T-helper 2 cell treated with Interferon-gamma antibody and Interleukin-4, amounts not matched to agents 5 μg/mL and 100 μg/mL, for 36 hours (primary cell): ENCODE data around the gene NPNT.

Experiments
- DNase-seq: peaks from one replicate; pipeline ENCODE4 v3.0.0; 2021; ENCODE audit warnings: low spot score
- H3K27ac Mint-ChIP-seq: one replicate; pipeline ENCODE4 v1.8.0; 2021; ENCODE audit warnings: mild to moderate bottlenecking, mixed read lengths
- H3K27me3 Mint-ChIP-seq: one replicate; pipeline ENCODE4 v1.8.0; 2021; ENCODE audit warnings: low read depth, mixed read lengths
- H3K36me3 Mint-ChIP-seq: one replicate; pipeline ENCODE4 v1.8.0; 2021; ENCODE audit warnings: low read depth, mixed read lengths
- H3K4me1 Mint-ChIP-seq: one replicate; pipeline ENCODE4 v1.8.0; 2021; ENCODE audit warnings: low read depth, mixed read lengths
- H3K4me3 Mint-ChIP-seq: one replicate; pipeline ENCODE4 v1.8.0; 2022; ENCODE audit warnings: mild to moderate bottlenecking, moderate library complexity, mixed read lengths
- H3K9me3 Mint-ChIP-seq: one replicate; pipeline ENCODE4 v1.8.0; 2021; ENCODE audit warnings: mixed read lengths

The NPNT gene

DNA sequence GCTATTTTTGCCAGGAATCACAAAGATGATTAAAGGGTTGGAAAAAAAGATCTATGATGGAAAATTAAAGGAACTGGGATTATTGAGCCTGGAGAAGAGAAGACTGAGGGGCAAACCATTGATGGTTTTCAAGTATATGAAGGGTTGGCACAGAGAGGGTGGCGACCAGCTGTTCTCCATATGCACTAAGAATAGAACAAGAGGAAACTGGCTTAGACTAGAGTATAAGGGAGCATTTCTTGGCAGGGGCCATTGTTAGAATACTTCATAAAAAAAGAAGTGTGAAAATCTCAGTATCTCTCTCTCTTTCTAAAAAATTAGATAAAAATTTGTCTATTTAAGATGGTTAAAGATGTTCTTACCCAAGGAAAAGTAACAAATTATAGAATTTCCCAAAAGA lies 75.1 kb downstream of the NPNT start:
- no peaks in the 10 kb centered on the region for H3K27me3 Mint-ChIP-seq
- no peaks in the 10 kb centered on the region for H3K36me3 Mint-ChIP-seq

GRCh38 chr4:105971036-105971435 lies 75.8 kb downstream of the NPNT start:
- Mint-ChIP-seq H3K9me3 (no peaks in the 10 kb centered on the region), H3K27ac (no peak overlapping the region), H3K27me3 (no peaks in the 10 kb centered on the region), H3K4me3 (no peak overlapping the region), H3K4me1 (no peaks in the 10 kb centered on the region), H3K36me3 (no peaks in the 10 kb centered on the region)
- no peak for DNase-seq

More for the DNA sequence above, 75.1 kb downstream of the NPNT start:
- H3K27ac Mint-ChIP-seq, result no peak overlapping the region
- DNase-seq, result no peak
- H3K9me3 Mint-ChIP-seq, result no peaks in the 10 kb centered on the region
- no peak overlapping the region for H3K4me3 Mint-ChIP-seq
- no peaks in the 10 kb centered on the region for H3K4me1 Mint-ChIP-seq

DNA sequence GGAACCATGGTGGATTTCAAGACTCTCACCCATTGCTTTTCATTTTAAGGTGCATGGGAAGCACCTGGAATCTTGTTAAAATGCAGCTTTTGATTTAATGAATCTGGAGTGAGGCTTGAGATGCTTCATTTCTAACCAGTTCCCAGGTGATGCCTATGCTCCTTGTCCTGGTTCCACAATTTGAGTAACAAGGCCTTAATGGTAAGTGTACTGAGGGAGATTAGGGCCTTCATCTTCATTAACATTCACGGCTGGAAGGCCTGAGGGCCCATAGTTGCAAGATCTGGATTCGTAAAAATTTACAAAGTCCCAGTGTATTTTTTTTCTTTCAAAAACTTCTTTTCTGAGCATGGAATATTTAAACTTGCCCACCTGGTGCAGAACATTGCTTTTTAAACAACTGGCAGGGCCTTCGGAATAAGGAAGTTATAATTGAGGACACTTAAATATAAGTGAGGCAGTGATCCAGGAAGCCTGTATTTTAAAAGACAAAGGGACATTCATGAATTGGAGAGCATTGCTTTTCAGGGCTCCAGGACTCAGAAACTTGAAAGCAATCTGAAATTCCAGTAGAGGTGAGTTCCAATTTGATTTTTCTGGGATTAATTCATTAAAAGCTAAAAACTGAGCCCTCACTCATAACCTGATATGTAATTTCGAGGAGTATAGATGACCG lies 77.8 kb downstream of the NPNT start:
- DNase-seq, result no peak
- no peaks in the 10 kb centered on the region for H3K9me3 Mint-ChIP-seq
- H3K4me1 Mint-ChIP-seq, result no peaks in the 10 kb centered on the region
- H3K36me3 Mint-ChIP-seq, result no peaks in the 10 kb centered on the region
- no peak overlapping the region for H3K27ac Mint-ChIP-seq
- no peak overlapping the region for H3K4me3 Mint-ChIP-seq
- no peaks in the 10 kb centered on the region for H3K27me3 Mint-ChIP-seq

- no peaks in the 10 kb centered on the region for H3K27me3 Mint-ChIP-seq
- no peaks in the 10 kb centered on the region for H3K36me3 Mint-ChIP-seq
- no peaks in the 10 kb centered on the region for H3K9me3 Mint-ChIP-seq
- H3K27ac Mint-ChIP-seq, result no peak overlapping the region
- H3K4me3 Mint-ChIP-seq, result no peak overlapping the region
- no peak for DNase-seq
- H3K4me1 Mint-ChIP-seq, result no peaks in the 10 kb centered on the region
These were observed 81.6 kb downstream of the NPNT start for GRCh38 chr4:105976915-105977314.

- Mint-ChIP-seq H3K4me3 (no peak overlapping the region), H3K4me1 (no peaks in the 10 kb centered on the region), H3K27me3 (no peaks in the 10 kb centered on the region), H3K9me3 (no peaks in the 10 kb centered on the region), H3K27ac (no peak overlapping the region), H3K36me3 (no peaks in the 10 kb centered on the region)
- DNase-seq, result no peak
These were observed 83.5 kb downstream of the NPNT start for GRCh38 chr4:105978684-105979296.

GRCh38 chr4:105979506-105979905 lies 84.2 kb downstream of the NPNT start:
- Mint-ChIP-seq H3K36me3 (no peaks in the 10 kb centered on the region), H3K27ac (no peak overlapping the region), H3K4me3 (no peak overlapping the region), H3K4me1 (no peaks in the 10 kb centered on the region), H3K9me3 (no peaks in the 10 kb centered on the region), H3K27me3 (no peaks in the 10 kb centered on the region)
- DNase-seq, result no peak

GRCh38 chr4:105988671-105989070 lies 93.4 kb downstream of the NPNT start:
- no peak overlapping the region for H3K27ac Mint-ChIP-seq
- H3K4me1 Mint-ChIP-seq, result no peaks in the 10 kb centered on the region
- DNase-seq, result no peak
- no peaks in the 10 kb centered on the region for H3K9me3 Mint-ChIP-seq
- no peak overlapping the region for H3K4me3 Mint-ChIP-seq
- H3K27me3 Mint-ChIP-seq, result no peaks in the 10 kb centered on the region
- no peaks in the 10 kb centered on the region for H3K36me3 Mint-ChIP-seq

DNA sequence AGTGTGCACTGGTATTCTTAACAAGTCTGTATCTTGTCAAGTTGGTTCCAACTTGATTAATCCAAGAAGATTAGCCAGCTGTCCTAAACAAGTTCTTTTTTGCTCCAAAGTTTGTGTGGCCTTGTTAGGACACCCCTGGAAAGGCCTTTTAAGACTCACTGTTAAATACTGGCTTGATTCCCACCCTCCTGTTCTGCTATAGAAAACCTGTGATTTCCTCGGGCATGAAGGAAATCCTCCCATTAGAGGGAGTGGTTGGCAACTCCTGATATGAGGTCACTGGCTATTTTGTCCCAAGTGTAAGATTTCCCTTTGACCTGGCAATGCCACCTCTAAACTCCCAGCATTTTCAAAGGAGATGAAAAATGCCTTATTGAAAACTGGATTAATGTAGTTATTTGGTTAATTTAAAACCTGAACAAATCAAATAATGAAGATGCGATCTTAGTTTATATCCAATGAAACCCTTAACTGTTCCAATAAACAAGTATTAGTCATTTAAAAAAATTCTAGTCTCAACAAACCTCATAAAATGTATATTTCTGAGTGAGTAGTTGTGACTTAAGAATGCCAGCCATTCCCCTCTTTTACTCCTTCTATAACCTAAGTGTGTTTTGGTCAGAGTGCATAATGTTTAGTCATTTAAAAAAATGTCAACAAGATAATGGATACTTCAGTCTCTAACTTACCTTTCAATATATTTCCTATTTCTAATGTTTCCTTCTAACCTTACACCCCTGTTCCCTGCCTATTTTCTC lies 94.4 kb downstream of the NPNT start:
- H3K4me1 Mint-ChIP-seq, result no peaks in the 10 kb centered on the region
- no peak overlapping the region for H3K4me3 Mint-ChIP-seq
- no peaks in the 10 kb centered on the region for H3K9me3 Mint-ChIP-seq
- H3K27ac Mint-ChIP-seq, result no peak overlapping the region
- no peaks in the 10 kb centered on the region for H3K36me3 Mint-ChIP-seq
- no peaks in the 10 kb centered on the region for H3K27me3 Mint-ChIP-seq
- DNase-seq, result no peak

DNA sequence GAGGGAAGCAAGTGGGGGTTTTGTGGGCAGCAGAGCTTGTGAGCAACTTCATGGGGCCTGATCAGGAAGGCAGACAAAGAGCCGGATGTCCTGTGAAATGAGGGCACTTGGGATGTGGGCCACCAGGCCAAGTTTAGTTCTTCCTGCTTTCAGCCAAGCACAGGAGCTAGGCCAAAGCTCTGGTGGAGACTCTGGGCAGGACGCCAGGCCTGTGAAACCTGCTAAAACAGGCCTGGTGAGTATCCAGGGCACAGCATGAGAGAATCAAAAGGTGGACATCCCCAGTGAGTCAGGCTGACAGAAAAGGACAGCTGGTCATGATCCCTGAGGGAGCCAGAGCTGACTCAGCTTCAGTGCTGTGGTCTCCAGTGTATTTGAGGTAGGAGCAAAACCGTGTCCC lies 95.7 kb downstream of the NPNT start:
- H3K9me3 Mint-ChIP-seq, result no peaks in the 10 kb centered on the region
- no peak for DNase-seq
- H3K27me3 Mint-ChIP-seq, result no peaks in the 10 kb centered on the region
- H3K27ac Mint-ChIP-seq, result no peak overlapping the region
- H3K4me1 Mint-ChIP-seq, result no peaks in the 10 kb centered on the region
- H3K4me3 Mint-ChIP-seq, result no peak overlapping the region
- H3K36me3 Mint-ChIP-seq, result no peaks in the 10 kb centered on the region

DNA sequence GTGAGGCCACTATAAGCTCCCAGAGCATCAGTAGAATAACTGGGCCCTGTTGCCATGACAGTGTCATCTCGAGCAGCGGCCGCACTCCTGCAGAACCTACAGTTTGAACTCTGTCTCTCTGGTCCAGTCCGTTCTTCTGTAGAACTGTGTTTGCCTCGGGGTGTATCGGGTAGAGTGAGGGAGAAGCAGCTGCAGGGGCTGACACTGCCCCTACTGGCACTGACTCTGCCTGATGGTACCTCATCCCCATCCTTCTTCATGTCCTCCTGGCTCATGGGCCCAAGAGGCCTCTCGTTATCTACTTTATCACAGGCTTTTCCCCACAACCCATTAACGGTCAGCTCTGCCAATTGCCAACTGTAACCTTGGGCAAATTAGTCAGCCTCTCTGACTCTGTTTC lies 96.5 kb downstream of the NPNT start:
- no peak overlapping the region for H3K27ac Mint-ChIP-seq
- no peak overlapping the region for H3K4me3 Mint-ChIP-seq
- H3K4me1 Mint-ChIP-seq, result no peaks in the 10 kb centered on the region
- no peaks in the 10 kb centered on the region for H3K36me3 Mint-ChIP-seq
- H3K9me3 Mint-ChIP-seq, result no peaks in the 10 kb centered on the region
- no peaks in the 10 kb centered on the region for H3K27me3 Mint-ChIP-seq
- no peak for DNase-seq

- no peaks in the 10 kb centered on the region for H3K27me3 Mint-ChIP-seq
- H3K4me1 Mint-ChIP-seq, result no peaks in the 10 kb centered on the region
- no peak overlapping the region for H3K27ac Mint-ChIP-seq
- no peaks in the 10 kb centered on the region for H3K36me3 Mint-ChIP-seq
- DNase-seq, result no peak
- no peak overlapping the region for H3K4me3 Mint-ChIP-seq
- no peaks in the 10 kb centered on the region for H3K9me3 Mint-ChIP-seq
These were observed 97.5 kb downstream of the NPNT start for GRCh38 chr4:105992641-105993305.

GRCh38 chr4:105994061-105994460 lies 98.8 kb downstream of the NPNT start:
- Mint-ChIP-seq H3K27ac (no peak overlapping the region), H3K27me3 (no peaks in the 10 kb centered on the region), H3K36me3 (no peaks in the 10 kb centered on the region), H3K9me3 (no peaks in the 10 kb centered on the region), H3K4me3 (no peak overlapping the region), H3K4me1 (no peaks in the 10 kb centered on the region)
- no peak for DNase-seq

- Mint-ChIP-seq H3K27ac (no peak overlapping the region), H3K36me3 (no peaks in the 10 kb centered on the region), H3K27me3 (no peaks in the 10 kb centered on the region), H3K4me1 (no peaks in the 10 kb centered on the region), H3K9me3 (no peaks in the 10 kb centered on the region), H3K4me3 (no peak overlapping the region)
- DNase-seq, result no peak
These were observed 99.7 kb downstream of the NPNT start for GRCh38 chr4:105994841-105995501.

DNA sequence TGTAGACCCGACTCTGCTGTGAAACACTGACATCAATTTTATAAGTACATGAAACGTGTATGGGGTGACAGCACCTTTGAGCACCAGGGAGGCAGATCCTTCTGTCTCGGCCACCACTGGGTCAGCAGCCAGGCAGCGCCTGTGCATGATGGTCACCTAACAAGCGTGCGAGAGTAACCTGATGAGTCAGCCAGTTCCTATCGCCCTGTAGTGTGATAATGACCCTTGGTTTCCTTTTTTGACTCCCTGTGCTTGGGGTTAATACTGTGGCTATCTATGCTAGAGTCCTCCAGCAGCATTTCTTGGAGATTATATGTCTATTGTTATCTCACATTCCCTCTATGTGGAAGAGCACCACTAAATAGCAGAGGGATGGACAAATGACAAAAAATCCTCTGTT lies 101.6 kb downstream of the NPNT start:
- Mint-ChIP-seq H3K36me3 (no peaks in the 10 kb centered on the region), H3K4me3 (no peak overlapping the region), H3K4me1 (no peaks in the 10 kb centered on the region), H3K27me3 (no peaks in the 10 kb centered on the region), H3K27ac (no peak overlapping the region), H3K9me3 (no peaks in the 10 kb centered on the region)
- DNase-seq, result no peak
